Heart right ventricle (tissue), 16 donors: ENCODE results near the gene FAM180A. TPM values are rescaled to one million over a fixed set of nuclear protein-coding genes. Genes with fewer than 3 reads are reported as not detected.

Source experiments
- ATAC-seq, 8 donors: fragments of 200-7000 bp; cut with Tn5 transposase; one replicate each; pipeline ENCODE4 v1.9.1; 2020; ENCODE audit warnings: mild to moderate bottlenecking in 8 of 8, moderate library complexity in 8 of 8, moderate number of reproducible peaks in 1 of 8
- DNase-seq, 2 donors: peaks; one replicate each; pipeline ENCODE4 v3.0.0-alpha.2; 2020
- H3K27ac ChIP-seq, 10 donors: fragments of 200-600 bp; sonication (generic) in 2 of 10; one replicate each; pipeline versions ENCODE4 v1.5.0 to v1.8.0; 2020 to 2022; ENCODE audit warnings: mild to moderate bottlenecking in 3 of 10
- H3K27me3 ChIP-seq, 7 donors: fragments of 200-600 bp; one replicate each; pipeline ENCODE4 v1.8.0; 2021 to 2022; ENCODE audit warnings: mild to moderate bottlenecking in 2 of 7
- H3K36me3 ChIP-seq, 9 donors: fragments of 200-600 bp; sonication (generic) in 1 of 9; one replicate each; pipeline versions ENCODE4 v1.5.0 to v1.8.0; 2020 to 2022; ENCODE audit warnings: mild to moderate bottlenecking in 2 of 9
- H3K4me1 ChIP-seq, 9 donors: fragments of 200-600 bp; sonication (generic) in 1 of 9; one replicate each; pipeline versions ENCODE4 v1.5.0 to v1.8.0; 2020 to 2022; ENCODE audit warnings: mild to moderate bottlenecking in 4 of 9
- H3K4me3 ChIP-seq, 10 donors: fragments of 200-600 bp; sonication (generic) in 2 of 10; one replicate each; pipeline versions ENCODE4 v1.5.0 to v1.8.0; 2020 to 2022; ENCODE audit warnings: mild to moderate bottlenecking in 7 of 10, moderate library complexity in 2 of 10
- H3K9me3 ChIP-seq, 11 donors: fragments of 200-600 bp in 10 of 11; sonication (generic) in 2 of 11; one replicate each; pipeline versions ENCODE4 v1.5.0 to v1.8.0; 2013 to 2022; ENCODE audit warnings: mild to moderate bottlenecking in 2 of 11, control low read depth in 1 of 11, moderate library complexity in 1 of 11
- CTCF ChIP-seq, 9 donors: fragments of 200-600 bp; sonication (generic) in 2 of 9; IDR thresholded peaks; one replicate each; pipeline versions ENCODE4 v1.5.0 to v1.8.0; 2021 to 2022; ENCODE audit warnings: antibody characterized with exemption in 9 of 9, mild to moderate bottlenecking in 5 of 9, moderate library complexity in 1 of 9
- WGBS, 2 donors: extraction: QIAGEN DNeasy Blood & Tissue Kit; methylation state at CpG; one replicate each; pipeline ENCODE4 v1.1.7; 2013; ENCODE audit warnings: inconsistent platforms in 1 of 2; 5-methylcytosine and 5-hydroxymethylcytosine counted together
- intact Hi-C, 10 donors: fragments of 100-400 bp; cut with DNase I; formaldehyde crosslinking; loops; one replicate each; pipeline versions ENCODE4 v1.11.1 to v1.14.2; 2022
- polyA plus RNA-seq, 2 donors: library from polyadenylated mRNA; stranded (reverse); fragments of 200-250 nt; gene quantifications; one replicate each; pipeline ENCODE4 v1.2.3, GENCODE V29; 2013
- total RNA-seq, 10 donors: library from RNA; stranded (reverse); fragmentation: NEBNext Ultra II Directional in 3 of 10; extraction: Animal tissue kit (Norgen Biotek cat#: 25700) in 3 of 10; gene quantifications; one replicate each; pipeline versions ENCODE4 v1.2.1 to v1.2.4, GENCODE V29; 2021 to 2023
- donor health status: Arrhythmogenic right ventricular cardiomyopathy.
- donor health status: ischemic (EF 13 %, LVEDD 7.1; RV severe dilation, severe dysfunction).
- donor health status: healthy with polysubstance abuse.
- donor health status: DM: no; HTN: yes; CAD: no.
- donor health status: DM: no; HTN: no; CAD: no.
- donor health status: ischemic (EF 25% LVEDD 6.9; RV normal size, moderate dysfunction).
- donor health status: ischemic (EF 25% LVEDD 5.7; RV mildly dilated, moderate dysfunction).
- donor health status: healthy.
- donor health status: DM: yes; HTN: yes; CAD: no.
- donor health status: Ischemic cardiomyopathy.
- donor health status: ischemic (EF 35%, LVEDD 5.7; RV mildly dilated, moderate dysfunction).
- donor health status: nonischemic (EF 11% LVEDD 7.7; RV severe dilation, severe dysfunction).
- donor health status: DM: yes; HTN: yes; CAD: no.
- donor health status: PGD.
- donor health status: ischemic (EF 29% LVEDD 5.4; RV normal size, mild dysfunction).
- donor health status: nonischemic (EF 23%, LVEDD 6.1; RV moderate dilation, normal function).

The FAM180A gene
- total and polyA plus RNA-seq, 12 donors = 2.0 to 47.6 (median 17.1) TPM

DNA sequence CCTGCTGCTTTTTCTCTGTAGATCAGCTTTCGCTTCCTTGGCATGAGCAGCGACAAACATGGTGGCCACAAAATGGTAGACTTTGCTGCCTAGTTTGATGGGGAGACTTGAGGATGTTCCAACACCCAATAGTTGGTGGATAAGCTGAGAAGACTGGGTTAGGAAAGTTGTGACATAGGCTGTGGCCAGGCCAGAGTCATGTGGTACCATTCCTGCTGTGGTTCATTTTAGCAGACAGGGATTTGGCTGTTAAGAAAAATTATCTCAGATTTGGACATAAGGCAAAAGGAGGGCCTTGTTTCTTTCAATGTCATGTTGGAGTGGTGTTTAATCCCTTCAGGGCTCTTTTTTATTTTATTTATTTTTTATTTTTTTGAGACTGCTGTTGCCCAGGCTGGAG is 26.6 kb upstream of the FAM180A start:
- intact Hi-C loops = no loop called here
- 96 to 98% methylated on average over 2 of the region's 2 CpGs for WGBS, 2 donors
- Histone ChIP-seq H3K4me3 (no peak overlapping the region), H3K9me3 (peaks cover 0 to 17% (median 8%) of the 10 kb centered on the region in 11 donors), H3K4me1 (peaks cover 0 to 36% (median 10%) of the 10 kb centered on the region in 9 donors), H3K27ac (peak overlapping the region in 8 of 10 donors; percentile 34 to 91 (median 78)), H3K27me3 (no peaks in the 10 kb centered on the region), H3K36me3 (no peaks in the 10 kb centered on the region)
- no peak for TF ChIP-seq CTCF (IDR thresholded peaks at IDR 0.05)
- peak in 2 of 8 donors; percentile 26 to 69 for ATAC-seq
- no peak for DNase-seq

GRCh38 chr7:135774284-135774683 is 25.7 kb upstream of the FAM180A start:
- Histone ChIP-seq H3K9me3 (peaks cover 0 to 17% (median 8%) of the 10 kb centered on the region in 11 donors), H3K27ac (peak overlapping the region in 9 of 10 donors; percentile 14 to 91 (median 77))
- ATAC-seq = peak; percentile 73 to 94 (median 86)

DNA sequence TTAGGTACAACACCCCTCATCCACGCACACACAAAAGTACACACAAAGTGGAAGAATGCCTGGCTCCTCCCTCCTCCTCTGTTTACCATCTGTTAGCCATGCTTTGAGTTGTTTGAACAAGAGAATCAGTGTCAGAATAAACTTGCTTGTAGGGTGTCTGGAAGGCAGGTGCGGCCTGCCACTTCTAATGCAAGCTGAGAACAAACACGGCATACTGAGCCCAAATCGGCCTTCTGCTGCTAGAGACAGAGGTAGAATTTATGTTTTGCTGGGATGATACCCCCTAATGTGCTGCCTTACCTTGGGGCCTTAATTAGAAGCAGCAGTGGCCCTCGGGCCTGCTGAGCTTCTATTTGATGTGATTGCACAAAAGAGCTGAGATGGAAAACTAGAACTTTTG is 24.9 kb upstream of the FAM180A start:
- H3K4me1 ChIP-seq = peaks cover 2 to 53% (median 22%) of the 10 kb centered on the region in 9 donors
- H3K27ac ChIP-seq = peak overlapping the region in 8 of 10 donors; percentile 12 to 91 (median 78)
- intact Hi-C loops = loop anchor here in 1 of 10 donors (5.0 kb wide), 1 partner anchor 101 kb away; no protein-coding TSS in a partner anchor
- H3K9me3 ChIP-seq = peaks cover 0 to 11% (median 8%) of the 10 kb centered on the region in 11 donors
- no peaks in the 10 kb centered on the region for H3K27me3 ChIP-seq
- no peak for TF ChIP-seq CTCF (IDR thresholded peaks at IDR 0.05)
- DNase-seq (no peak), ATAC-seq (no peak)
- WGBS, 2 donors = 78 to 87% methylated on average over 5 of the region's 5 CpGs
- no peak overlapping the region for H3K4me3 ChIP-seq
- H3K36me3 ChIP-seq = no peaks in the 10 kb centered on the region

More at GRCh38 chr7:135774284-135774683, 25.7 kb upstream of the FAM180A start:
- DNase-seq = peak in 1 of 2 donors; percentile 46
- no peak overlapping the region for H3K4me3 ChIP-seq
- no peak for TF ChIP-seq CTCF (IDR thresholded peaks at IDR 0.05)
- intact Hi-C loops = loop anchor here in 1 of 10 donors (5.0 kb wide), 1 partner anchor 102 kb away; no protein-coding TSS in a partner anchor
- no peaks in the 10 kb centered on the region for H3K27me3 ChIP-seq
- WGBS, 2 donors = 22 to 35% methylated on average over 4 of the region's 4 CpGs
- H3K4me1 ChIP-seq = peaks cover 0 to 45% (median 14%) of the 10 kb centered on the region in 9 donors
- no peaks in the 10 kb centered on the region for H3K36me3 ChIP-seq

DNA sequence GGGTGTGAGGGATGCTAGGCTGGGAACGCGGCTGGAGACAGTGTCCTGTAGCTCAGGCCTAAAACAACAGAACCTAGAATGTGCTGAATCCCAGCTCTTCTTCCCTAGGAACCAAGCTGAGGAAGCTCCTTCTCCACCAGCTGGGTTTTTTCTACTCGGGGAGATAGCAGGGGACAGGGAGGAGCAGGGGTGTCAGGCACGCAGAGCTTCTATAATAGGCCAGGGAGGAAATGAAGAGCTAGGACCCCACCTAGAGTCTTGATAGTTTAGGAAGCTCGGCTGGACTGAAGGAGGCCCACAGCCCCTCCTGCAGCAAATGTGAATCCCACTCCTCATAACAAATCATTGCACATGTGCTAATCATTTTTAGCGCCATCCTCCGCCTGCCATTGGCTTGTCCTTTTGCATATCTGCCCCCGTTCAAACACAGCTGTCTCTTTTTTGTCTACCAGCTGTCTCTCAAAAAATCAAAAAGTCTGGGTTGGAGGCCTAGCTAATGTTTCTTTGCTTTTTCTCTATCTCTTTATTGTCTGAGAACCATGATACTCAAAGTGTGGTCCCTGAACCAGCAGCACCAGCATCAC is 24.1 kb upstream of the FAM180A start:
- 59 to 66% methylated on average over 8 of the region's 8 CpGs for WGBS, 2 donors
- Histone ChIP-seq H3K27me3 (no peaks in the 10 kb centered on the region), H3K4me1 (peaks cover 5 to 61% (median 27%) of the 10 kb centered on the region in 9 donors), H3K27ac (peak overlapping the region in 7 of 10 donors; percentile 30 to 91 (median 80)), H3K4me3 (no peak overlapping the region), H3K36me3 (no peaks in the 10 kb centered on the region), H3K9me3 (peaks cover 0 to 4% (median 2%) of the 10 kb centered on the region in 11 donors)
- ATAC-seq = no peak
- intact Hi-C loops = loop anchor here in 1 of 10 donors (5.0 kb wide), 1 partner anchor 100 kb away; no protein-coding TSS in a partner anchor
- no peak for DNase-seq
- no peak for TF ChIP-seq CTCF (IDR thresholded peaks at IDR 0.05)
